Vagina (tissue), 2 donors: ENCODE results near the gene MX2.

ENCODE experiments used
- CTCF ChIP-seq, 3 experiments: fragments of 450-650 bp in 2 of 3; fragments of 200-600 bp in 1 of 3; sonication (generic) in 1 of 3; IDR thresholded peaks; one replicate each; pipeline ENCODE4 v1.5.1; 2017 to 2019; ENCODE audit warnings: antibody characterized with exemption in 3 of 3, mild to moderate bottlenecking in 2 of 3, moderate library complexity in 2 of 3
- POLR2A ChIP-seq, 2 donors: fragments of 450-650 bp; IDR thresholded peaks; one replicate each; pipeline ENCODE4 v1.6.1; 2017; ENCODE audit warnings: antibody characterized with exemption in 2 of 2, mild to moderate bottlenecking in 2 of 2, moderate library complexity in 2 of 2
- POLR2AphosphoS5 ChIP-seq, 2 donors: sonication (generic); formaldehyde crosslinking; IDR thresholded peaks; one replicate each; pipeline ENCODE4 v1.9.0; 2017; ENCODE audit warnings: antibody characterized with exemption in 2 of 2, mild to moderate bottlenecking in 2 of 2, low read depth in 1 of 2; ENCODE audit not compliant: insufficient read depth in 1 of 2

GRCh38 chr21:41361053-41361785 is 608 bp upstream of the MX2 start:
- TF ChIP-seq CTCF (IDR thresholded peaks at IDR 0.05) (no peak), POLR2A (IDR thresholded peaks at IDR 0.05) (no peak), POLR2AphosphoS5 (IDR thresholded peaks at IDR 0.05; ENCODE audit: insufficient read depth in 1 of 2, low read depth in 1 of 2) (no peak)
